Osteocyte (in vitro differentiated cells): ENCODE results near the gene PRKCSH. TPM values are rescaled to one million over a fixed set of nuclear protein-coding genes. Genes with fewer than 3 reads are reported as not detected.

Source experiments
- DNase-seq: peaks from one replicate; pipeline ENCODE4 v3.0.0; 2021; ENCODE audit warnings: mixed read lengths; ENCODE audit not compliant: unreplicated experiment; ENCODE audit errors: extremely low spot score
- H3K27ac Mint-ChIP-seq: one replicate; pipeline ENCODE4 v1.8.0; 2021; ENCODE audit warnings: mild to moderate bottlenecking, mixed read lengths; ENCODE audit not compliant: unreplicated experiment
- H3K27me3 Mint-ChIP-seq: one replicate; pipeline ENCODE4 v1.8.0; 2021; ENCODE audit warnings: mixed read lengths; ENCODE audit not compliant: unreplicated experiment
- H3K36me3 Mint-ChIP-seq: one replicate; pipeline ENCODE4 v1.8.0; 2021; ENCODE audit warnings: mixed read lengths; ENCODE audit not compliant: unreplicated experiment
- H3K4me1 Mint-ChIP-seq: one replicate; pipeline ENCODE4 v1.8.0; 2021; ENCODE audit warnings: mixed read lengths; ENCODE audit not compliant: unreplicated experiment
- H3K4me3 Mint-ChIP-seq: one replicate; pipeline ENCODE4 v1.8.0; 2021; ENCODE audit warnings: mild to moderate bottlenecking, moderate library complexity, mixed read lengths; ENCODE audit not compliant: unreplicated experiment
- H3K9me3 Mint-ChIP-seq: one replicate; pipeline ENCODE4 v1.8.0; 2021; ENCODE audit warnings: mixed read lengths; ENCODE audit not compliant: unreplicated experiment
- total RNA-seq: library from RNA; stranded (reverse); gene quantifications from 2 replicates; pipeline ENCODE4 v1.2.1, GENCODE V29; 2021
- TF ChIP-seq, protein P1 (sequence below): fragments of 200-600 bp; sonication (generic); IDR thresholded peaks from 2 replicates; pipeline ENCODE4 v1.5.0; 2021; ENCODE audit warnings: antibody characterized with exemption, mild to moderate bottlenecking, moderate library complexity

The PRKCSH gene
- total RNA-seq, 1 donor from 2014 or later: 415 TPM

- Mint-ChIP-seq H3K4me3 (no peak overlapping the region), H3K36me3 (no peaks in the 10 kb centered on the region), H3K4me1 (peaks cover 16% of the 10 kb centered on the region)
These were observed 48.1 kb downstream of the PRKCSH start for GRCh38 chr19:11483366-11484111.

DNA sequence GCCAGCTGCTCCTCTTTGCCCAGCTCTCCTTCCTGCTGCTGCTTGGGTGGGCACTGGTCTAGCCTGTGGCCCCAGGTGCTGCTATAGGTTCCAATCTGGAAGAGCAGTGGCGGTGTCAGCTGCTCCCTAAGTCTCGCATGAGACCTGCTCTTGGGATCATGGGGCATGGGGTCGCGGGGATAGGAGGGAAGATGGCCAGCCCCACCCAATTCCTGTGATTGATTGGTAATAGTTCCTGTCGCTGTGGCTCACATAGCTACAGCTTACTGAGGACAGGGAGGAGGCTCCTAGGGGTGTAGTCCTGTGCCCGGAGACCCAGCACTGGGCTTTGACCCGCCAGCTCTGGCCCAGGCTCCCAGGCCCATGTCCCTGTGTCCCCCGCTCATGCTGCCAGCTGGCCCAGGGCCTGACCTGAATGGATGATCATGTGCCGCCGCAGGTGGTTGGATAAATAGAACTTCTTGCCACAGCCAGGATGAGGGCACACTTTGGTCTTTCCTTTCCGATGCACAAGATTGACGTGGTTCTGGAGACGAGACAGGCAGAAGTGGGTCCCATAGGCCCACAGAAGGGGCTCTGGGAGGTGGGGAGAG lies 49.9 kb downstream of the PRKCSH start:
- TF ChIP-seq, protein P1, sequence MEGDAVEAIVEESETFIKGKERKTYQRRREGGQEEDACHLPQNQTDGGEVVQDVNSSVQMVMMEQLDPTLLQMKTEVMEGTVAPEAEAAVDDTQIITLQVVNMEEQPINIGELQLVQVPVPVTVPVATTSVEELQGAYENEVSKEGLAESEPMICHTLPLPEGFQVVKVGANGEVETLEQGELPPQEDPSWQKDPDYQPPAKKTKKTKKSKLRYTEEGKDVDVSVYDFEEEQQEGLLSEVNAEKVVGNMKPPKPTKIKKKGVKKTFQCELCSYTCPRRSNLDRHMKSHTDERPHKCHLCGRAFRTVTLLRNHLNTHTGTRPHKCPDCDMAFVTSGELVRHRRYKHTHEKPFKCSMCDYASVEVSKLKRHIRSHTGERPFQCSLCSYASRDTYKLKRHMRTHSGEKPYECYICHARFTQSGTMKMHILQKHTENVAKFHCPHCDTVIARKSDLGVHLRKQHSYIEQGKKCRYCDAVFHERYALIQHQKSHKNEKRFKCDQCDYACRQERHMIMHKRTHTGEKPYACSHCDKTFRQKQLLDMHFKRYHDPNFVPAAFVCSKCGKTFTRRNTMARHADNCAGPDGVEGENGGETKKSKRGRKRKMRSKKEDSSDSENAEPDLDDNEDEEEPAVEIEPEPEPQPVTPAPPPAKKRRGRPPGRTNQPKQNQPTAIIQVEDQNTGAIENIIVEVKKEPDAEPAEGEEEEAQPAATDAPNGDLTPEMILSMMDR: no peak
- no peaks in the 10 kb centered on the region for H3K9me3 Mint-ChIP-seq
- H3K27me3 Mint-ChIP-seq: peaks cover 15% of the 10 kb centered on the region
- H3K36me3 Mint-ChIP-seq: peaks cover 5% of the 10 kb centered on the region
- no peak overlapping the region for H3K27ac Mint-ChIP-seq
- H3K4me3 Mint-ChIP-seq: no peak overlapping the region
- peaks cover 12% of the 10 kb centered on the region for H3K4me1 Mint-ChIP-seq
- no peak for DNase-seq

More at GRCh38 chr19:11483366-11484111, 48.1 kb downstream of the PRKCSH start:
- Mint-ChIP-seq H3K9me3 (no peaks in the 10 kb centered on the region), H3K27me3 (peaks cover 22% of the 10 kb centered on the region), H3K27ac (no peak overlapping the region)
- no peak for DNase-seq
- TF ChIP-seq, protein P1: no peak

DNA sequence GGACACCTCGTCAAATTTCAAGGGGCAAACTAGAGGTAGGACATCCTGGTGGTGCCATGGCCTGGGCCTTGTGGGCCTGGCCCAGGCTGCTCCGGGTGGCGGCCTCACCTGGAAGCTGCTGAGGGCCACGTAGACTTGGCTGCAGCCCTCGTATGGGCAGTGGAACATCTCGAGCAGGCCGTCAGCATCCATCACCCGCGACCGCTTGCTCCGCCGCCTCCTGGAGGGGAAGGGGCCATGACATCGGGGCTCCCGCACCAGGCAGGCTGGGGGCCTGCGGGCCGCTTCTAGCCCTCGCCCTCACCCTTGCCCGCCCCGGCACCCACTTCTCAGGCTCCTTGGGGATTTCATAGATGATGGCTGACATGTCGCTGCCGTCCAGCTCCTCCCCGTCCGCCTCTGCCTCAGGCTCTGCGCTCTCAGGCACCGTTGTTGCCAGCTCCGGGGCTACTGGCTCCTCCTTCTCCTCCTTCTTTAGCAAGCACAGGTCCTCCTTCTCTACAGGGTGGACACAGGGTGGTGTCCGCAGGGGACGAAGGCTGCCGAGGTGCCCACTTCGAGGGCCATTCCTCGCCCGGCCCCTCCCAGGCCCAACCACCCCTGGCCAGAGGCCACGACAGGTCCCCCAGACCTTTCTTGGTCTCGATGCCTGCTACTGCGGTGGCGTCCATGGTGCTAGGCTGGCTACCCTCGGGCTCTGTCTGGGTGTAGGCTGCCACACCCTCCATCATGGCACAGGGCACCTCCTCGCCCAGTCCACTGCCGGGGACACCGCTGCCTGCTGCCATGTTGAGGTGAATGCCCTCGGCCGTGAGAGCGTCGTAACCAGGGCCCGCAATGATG lies 51.4 kb downstream of the PRKCSH start:
- Mint-ChIP-seq H3K9me3 (no peaks in the 10 kb centered on the region), H3K4me1 (peaks cover 8% of the 10 kb centered on the region), H3K27ac (no peak overlapping the region), H3K36me3 (peaks cover 10% of the 10 kb centered on the region), H3K4me3 (no peak overlapping the region), H3K27me3 (peaks cover 6% of the 10 kb centered on the region)
- DNase-seq: no peak
- TF ChIP-seq, protein P1: no peak

GRCh38 chr19:11489378-11489777 lies 53.9 kb downstream of the PRKCSH start:
- no peak overlapping the region for H3K27ac Mint-ChIP-seq
- no peak overlapping the region for H3K4me3 Mint-ChIP-seq
- H3K4me1 Mint-ChIP-seq: no peaks in the 10 kb centered on the region
- H3K9me3 Mint-ChIP-seq: no peaks in the 10 kb centered on the region
- H3K27me3 Mint-ChIP-seq: no peaks in the 10 kb centered on the region
- peaks cover 10% of the 10 kb centered on the region for H3K36me3 Mint-ChIP-seq
- no peak for DNase-seq
- TF ChIP-seq, protein P1: no peak
